Tibial artery (tissue), 4 donors: ENCODE data around the gene EGR2.
A peak's percentile ranks its signal among the peaks of the same experiment; 100 is the strongest.

ENCODE experiments used
- DNase-seq, 2 donors: peaks; one replicate each; pipeline ENCODE4 v3.0.0-alpha.2; 2019
- H3K27ac ChIP-seq, 2 donors: fragments of 200-600 bp; sonication (generic) in 1 of 2; 1 replicate in 1 of 2; 2 replicates in 1 of 2; pipeline ENCODE4 v1.5.1; 2018 to 2019; ENCODE audit warnings: mild to moderate bottlenecking in 1 of 2
- H3K27me3 ChIP-seq, 2 donors: fragments of 200-600 bp; sonication (generic) in 1 of 2; one replicate each; pipeline versions ENCODE4 v1.5.1 to v1.6.0; 2016 to 2019
- H3K36me3 ChIP-seq, 3 donors: fragments of 200-600 bp; sonication (generic) in 2 of 3; one replicate each; pipeline ENCODE4 v1.5.1; 2016 to 2019; ENCODE audit warnings: mild to moderate bottlenecking in 2 of 3
- H3K4me1 ChIP-seq, 4 donors: fragments of 200-600 bp; sonication (generic) in 2 of 4; 1 replicate in 3 of 4; 2 replicates in 1 of 4; pipeline ENCODE4 v1.5.1; 2016 to 2019
- H3K4me3 ChIP-seq, 2 donors: fragments of 200-600 bp; sonication (generic) in 1 of 2; 1 replicate in 1 of 2; 2 replicates in 1 of 2; pipeline ENCODE4 v1.5.1; 2018 to 2019; ENCODE audit warnings: mild to moderate bottlenecking in 2 of 2
- H3K9me3 ChIP-seq, 3 donors: fragments of 200-600 bp; sonication (generic) in 1 of 3; one replicate each; pipeline ENCODE4 v1.5.1; 2016 to 2019
- intact Hi-C: fragments of 100-400 bp; cut with DNase I; formaldehyde crosslinking; loops from one replicate; pipeline ENCODE4 v1.15.0; 2023; ENCODE audit warnings: low total_unique reads
- TF ChIP-seq, protein P1 (sequence below), 2 experiments: fragments of 200-600 bp in 1 of 2; fragments of 450-650 bp in 1 of 2; IDR thresholded peaks; one replicate each; pipeline ENCODE4 v1.5.1; 2017 to 2019; ENCODE audit warnings: antibody characterized with exemption in 2 of 2, mild to moderate bottlenecking in 1 of 2, moderate library complexity in 1 of 2

EGR2 gene

DNA sequence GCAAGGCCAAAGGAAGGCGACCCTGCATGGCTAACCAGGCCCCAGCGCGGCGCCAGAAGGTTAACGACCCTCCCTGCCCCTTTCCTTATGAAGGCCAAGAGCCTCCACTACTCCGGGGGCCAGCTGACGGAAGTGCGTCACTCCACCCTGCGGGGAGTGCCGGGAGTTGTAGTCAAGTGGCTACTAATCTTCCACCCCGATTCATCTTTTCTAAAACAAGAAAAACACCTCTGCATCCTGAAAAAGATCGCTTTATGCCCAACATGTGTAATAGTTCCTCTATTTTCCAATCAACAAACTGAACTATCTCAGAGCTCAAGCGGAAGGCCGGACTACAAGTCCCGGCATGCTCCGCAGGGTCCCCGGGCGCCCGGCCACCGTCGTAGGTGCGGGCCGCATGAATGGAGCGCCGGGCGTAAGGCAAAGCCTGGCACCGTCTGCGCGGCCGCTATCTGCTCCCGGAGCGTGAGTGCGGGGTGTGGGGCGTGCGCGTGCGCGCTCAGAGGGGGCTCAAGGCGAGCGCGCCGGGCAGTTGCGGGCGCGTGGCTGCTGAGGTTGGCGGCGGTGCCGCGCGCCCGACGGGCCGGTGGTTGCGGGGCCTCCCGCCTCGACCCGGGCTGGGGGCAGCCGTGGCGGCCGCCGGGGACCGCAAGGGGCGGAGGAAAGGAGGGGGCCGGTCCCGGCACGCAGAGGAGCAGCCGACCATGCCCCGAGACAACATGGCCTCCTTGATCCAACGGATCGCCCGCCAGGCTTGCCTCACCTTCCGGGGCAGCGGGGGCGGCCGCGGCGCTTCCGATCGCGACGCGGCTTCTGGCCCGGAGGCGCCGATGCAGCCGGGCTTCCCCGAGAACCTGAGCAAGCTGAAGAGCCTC lies 11.6 kb downstream of the EGR2 start, which contains the start of gene ADO:
Gene ADO (plus strand): TSS at position 365 of the 875 bp plus-strand sequence. CDS start 340 bp downstream, at position 705.
- Histone ChIP-seq H3K36me3 (no peaks in the 10 kb centered on the region), H3K4me1 (peaks cover 0 to 25% (median 19%) of the 10 kb centered on the region in 4 donors), H3K27ac (peak within 1 kb of the TSS; percentile 91 to 94), H3K9me3 (no peaks in the 10 kb centered on the region), H3K4me3 (peak within 1 kb of the TSS; percentile 72 to 75), H3K27me3 (no peaks in the 10 kb centered on the region)
- TF ChIP-seq, protein P1, sequence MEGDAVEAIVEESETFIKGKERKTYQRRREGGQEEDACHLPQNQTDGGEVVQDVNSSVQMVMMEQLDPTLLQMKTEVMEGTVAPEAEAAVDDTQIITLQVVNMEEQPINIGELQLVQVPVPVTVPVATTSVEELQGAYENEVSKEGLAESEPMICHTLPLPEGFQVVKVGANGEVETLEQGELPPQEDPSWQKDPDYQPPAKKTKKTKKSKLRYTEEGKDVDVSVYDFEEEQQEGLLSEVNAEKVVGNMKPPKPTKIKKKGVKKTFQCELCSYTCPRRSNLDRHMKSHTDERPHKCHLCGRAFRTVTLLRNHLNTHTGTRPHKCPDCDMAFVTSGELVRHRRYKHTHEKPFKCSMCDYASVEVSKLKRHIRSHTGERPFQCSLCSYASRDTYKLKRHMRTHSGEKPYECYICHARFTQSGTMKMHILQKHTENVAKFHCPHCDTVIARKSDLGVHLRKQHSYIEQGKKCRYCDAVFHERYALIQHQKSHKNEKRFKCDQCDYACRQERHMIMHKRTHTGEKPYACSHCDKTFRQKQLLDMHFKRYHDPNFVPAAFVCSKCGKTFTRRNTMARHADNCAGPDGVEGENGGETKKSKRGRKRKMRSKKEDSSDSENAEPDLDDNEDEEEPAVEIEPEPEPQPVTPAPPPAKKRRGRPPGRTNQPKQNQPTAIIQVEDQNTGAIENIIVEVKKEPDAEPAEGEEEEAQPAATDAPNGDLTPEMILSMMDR (IDR thresholded peaks at IDR 0.05), result peak in 1 of 2 experiments; percentile 26
- DNase-seq, result peak; percentile 74 to 84
- intact Hi-C loops, result no loop called here

GRCh38 chr10:62803724-62804355 lies 12.3 kb downstream of the EGR2 start:
- H3K27ac ChIP-seq, result peak overlapping the region; percentile 91 to 94
- no peaks in the 10 kb centered on the region for H3K36me3 ChIP-seq
- DNase-seq, result no peak
- TF ChIP-seq, protein P1 (IDR thresholded peaks at IDR 0.05), result no peak
- H3K9me3 ChIP-seq, result no peaks in the 10 kb centered on the region
- intact Hi-C loops, result no loop called here
- H3K4me3 ChIP-seq, result peak overlapping the region; percentile 72 to 75
- H3K4me1 ChIP-seq, result peaks cover 0 to 25% (median 19%) of the 10 kb centered on the region in 4 donors
- no peaks in the 10 kb centered on the region for H3K27me3 ChIP-seq

DNA sequence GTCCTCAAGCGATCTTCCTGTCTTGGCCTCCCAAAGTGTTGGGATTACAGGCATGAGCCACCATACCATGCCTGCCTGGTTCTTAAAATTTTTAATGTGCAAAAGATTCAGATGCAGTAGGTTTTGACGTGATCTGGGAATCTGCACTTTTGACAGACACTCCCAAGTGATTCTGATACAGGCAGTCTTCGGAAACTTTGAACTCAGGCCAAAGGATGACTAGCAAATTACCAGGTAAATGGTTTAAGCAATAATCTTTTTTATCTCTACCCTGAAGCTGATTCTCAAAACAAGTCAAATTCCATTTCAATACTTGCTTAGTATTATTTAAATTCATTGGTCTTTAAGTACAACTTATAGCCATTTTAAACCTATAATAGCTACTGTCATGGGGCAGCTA lies 14.3 kb downstream of the EGR2 start:
- peaks cover 0 to 20% (median 15%) of the 10 kb centered on the region in 4 donors for H3K4me1 ChIP-seq
- H3K27ac ChIP-seq, result no peak overlapping the region
- no peaks in the 10 kb centered on the region for H3K9me3 ChIP-seq
- H3K27me3 ChIP-seq, result no peaks in the 10 kb centered on the region
- H3K36me3 ChIP-seq, result no peaks in the 10 kb centered on the region
- no peak for DNase-seq
- no peak overlapping the region for H3K4me3 ChIP-seq
- intact Hi-C loops, result no loop called here
- TF ChIP-seq, protein P1 (IDR thresholded peaks at IDR 0.05), result no peak

DNA sequence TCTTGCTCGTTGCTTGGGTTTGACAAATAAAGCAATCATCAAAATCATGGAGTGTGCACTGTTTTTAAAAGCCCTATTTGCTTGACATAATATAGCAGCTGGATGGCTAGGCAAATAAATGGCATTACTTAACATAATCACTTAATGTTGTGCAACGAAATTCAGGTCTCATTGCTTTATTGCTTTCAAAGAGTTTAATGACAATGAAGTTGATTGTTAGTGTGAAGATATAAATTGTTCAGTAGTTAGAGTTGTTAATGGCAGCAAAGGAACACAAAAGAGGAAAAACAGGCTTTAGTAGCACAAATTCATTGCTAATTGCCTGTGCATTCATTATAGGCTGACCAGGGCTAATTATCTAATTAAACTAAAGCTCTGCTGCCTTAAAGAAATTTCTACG lies 19.3 kb downstream of the EGR2 start:
- no peaks in the 10 kb centered on the region for H3K36me3 ChIP-seq
- no peak overlapping the region for H3K4me3 ChIP-seq
- no peaks in the 10 kb centered on the region for H3K9me3 ChIP-seq
- peaks cover 0 to 12% (median 3%) of the 10 kb centered on the region in 4 donors for H3K4me1 ChIP-seq
- DNase-seq, result no peak
- TF ChIP-seq, protein P1 (IDR thresholded peaks at IDR 0.05), result no peak
- H3K27me3 ChIP-seq, result no peaks in the 10 kb centered on the region
- H3K27ac ChIP-seq, result no peak overlapping the region
- intact Hi-C loops, result no loop called here

DNA sequence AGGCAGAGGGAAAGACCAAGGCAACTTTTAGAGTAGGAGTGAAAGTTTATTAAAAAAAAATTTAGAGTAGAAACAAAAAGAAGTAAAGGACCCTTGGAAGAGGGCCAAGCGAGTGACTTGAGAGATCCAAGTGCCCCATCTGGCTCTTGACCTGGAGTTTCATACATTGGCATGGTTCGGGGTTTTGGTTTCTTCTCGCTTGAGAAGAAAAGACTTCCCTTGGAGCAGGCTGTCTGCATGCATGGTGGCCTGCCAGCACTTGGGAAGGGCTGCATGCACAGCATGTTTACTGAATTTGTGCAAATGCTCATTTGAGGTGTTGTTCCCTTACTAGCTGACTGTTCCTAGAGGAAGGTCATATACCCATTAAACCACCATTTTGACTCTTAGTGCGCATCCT lies 20.4 kb downstream of the EGR2 start:
- H3K9me3 ChIP-seq, result no peaks in the 10 kb centered on the region
- TF ChIP-seq, protein P1 (IDR thresholded peaks at IDR 0.05), result no peak

More for the DNA sequence above, 20.4 kb downstream of the EGR2 start:
- Histone ChIP-seq H3K27ac (no peak overlapping the region), H3K36me3 (no peaks in the 10 kb centered on the region), H3K4me1 (peaks cover 0 to 12% (median 3%) of the 10 kb centered on the region in 4 donors), H3K4me3 (no peak overlapping the region), H3K27me3 (no peaks in the 10 kb centered on the region)
- intact Hi-C loops, result no loop called here
- DNase-seq, result no peak
